H1 (cell line): ENCODE measurements around the gene ZNF691. TPM values are rescaled to one million over a fixed set of nuclear protein-coding genes. Genes with fewer than 3 reads are reported as not detected.
A peak's percentile ranks its signal among the peaks of the same experiment; 100 is the strongest.

Experiments
- CTCF ChIA-PET: fragments of 300-600 bp; sonication (Branson Sonifier 250); formaldehyde crosslinking; loops from one replicate; lab custom pipeline; 2021; ENCODE audit not compliant: partially characterized antibody; lab: Charles Lee
- POLR2A ChIA-PET: fragments of 300-600 bp; sonication (Branson Sonifier 250); formaldehyde crosslinking; loops from one replicate; lab custom pipeline; 2021; ENCODE audit warnings: inconsistent platforms; ENCODE audit not compliant: partially characterized antibody; lab: Charles Lee
- DNase-seq, 2 experiments: peaks; one replicate each; pipeline versions ENCODE4 v3.0.0 to v3.0.0-alpha.2; 2010 to 2022; ENCODE audit warnings: low spot score in 2 of 2, low read depth in 1 of 2, mixed read lengths in 1 of 2
- FAIRE-seq: peaks from 2 replicates; lab custom pipeline; 2011; peaks lifted over from hg19 to GRCh38; lab: Jason Lieb, UNC
- H2AFZ ChIP-seq: 2 replicates; pipeline ENCODE4 v1.8.1; 2012; ENCODE audit warnings: low read length, inconsistent platforms
- H2AK5ac ChIP-seq: 2 replicates; pipeline ENCODE4 v1.6.1; 2013; ENCODE audit warnings: low read depth, low read length
- H2BK120ac ChIP-seq: replicated peaks from 2 replicates; pipeline ENCODE3; 2013; ENCODE audit warnings: low read depth, low read length, inconsistent platforms
- H2BK12ac ChIP-seq: 2 replicates; pipeline ENCODE4 v1.6.1; 2013; ENCODE audit warnings: low read depth, low read length
- H2BK15ac ChIP-seq: 2 replicates; pipeline ENCODE4 v1.6.1; 2013; ENCODE audit warnings: low read length
- H2BK20ac ChIP-seq: 2 replicates; pipeline ENCODE4 v1.6.1; 2013; ENCODE audit warnings: low read length
- H2BK5ac ChIP-seq: 2 replicates; pipeline ENCODE4 v1.6.1; 2013; ENCODE audit warnings: low read depth, low read length
- H3K14ac ChIP-seq: 2 replicates; pipeline ENCODE4 v1.6.1; 2013; ENCODE audit warnings: inconsistent platforms; ENCODE audit not compliant: insufficient read length
- H3K18ac ChIP-seq: 2 replicates; pipeline ENCODE4 v1.6.1; 2013; ENCODE audit warnings: low read length; ENCODE audit errors: extremely low read depth
- H3K23ac ChIP-seq: 2 replicates; pipeline ENCODE4 v1.6.1; 2013; ENCODE audit warnings: inconsistent platforms; ENCODE audit not compliant: insufficient read length
- H3K23me2 ChIP-seq: 2 replicates; pipeline ENCODE4 v1.6.1; 2013; ENCODE audit warnings: low read depth, low read length
- H3K27ac ChIP-seq: 2 replicates; pipeline ENCODE4 v1.6.1; 2011; ENCODE audit warnings: low read depth, low read length, inconsistent platforms
- H3K27me3 ChIP-seq, 4 experiments: replicated peaks in 1 of 4; 1 replicate in 1 of 4; 2 replicates in 3 of 4; pipeline versions ENCODE4 v1.6.1 to v1.8.1; 2011 to 2013; ENCODE audit warnings: low read length in 3 of 4, mild to moderate bottlenecking in 3 of 4, inconsistent platforms in 2 of 4, mixed read lengths in 2 of 4, moderate library complexity in 1 of 4; ENCODE audit not compliant: control insufficient read depth in 3 of 4, insufficient read depth in 3 of 4; ENCODE audit errors: extremely low read depth in 1 of 4
- H3K36me3 ChIP-seq, 4 experiments: 2 replicates each; pipeline versions ENCODE4 v1.6.1 to v1.8.1; 2011 to 2013; ENCODE audit warnings: mild to moderate bottlenecking in 4 of 4, low read length in 3 of 4, moderate library complexity in 2 of 4, control low read depth in 1 of 4, inconsistent platforms in 1 of 4; ENCODE audit not compliant: insufficient read depth in 4 of 4, control insufficient read depth in 2 of 4
- H3K4ac ChIP-seq: replicated peaks from 2 replicates; pipeline ENCODE3; 2013; ENCODE audit warnings: low read length, low read depth, mixed read lengths, inconsistent platforms; ENCODE audit not compliant: insufficient read length
- H3K4me1 ChIP-seq, 4 experiments: replicated peaks in 1 of 4; 1 replicate in 1 of 4; 2 replicates in 3 of 4; pipeline versions ENCODE4 v1.6.1 to v1.8.1; 2011 to 2013; ENCODE audit warnings: low read length in 3 of 4, inconsistent platforms in 2 of 4, mixed read lengths in 1 of 4; ENCODE audit not compliant: insufficient read depth in 4 of 4, control insufficient read depth in 3 of 4
- H3K4me2 ChIP-seq, 2 experiments: 2 replicates each; pipeline versions ENCODE4 v1.6.1 to v1.8.1; 2011 to 2013; ENCODE audit warnings: low read depth in 2 of 2, low read length in 2 of 2, control low read depth in 1 of 2, inconsistent platforms in 1 of 2, mild to moderate bottlenecking in 1 of 2; ENCODE audit not compliant: insufficient read depth in 1 of 2
- H3K4me3 ChIP-seq, 4 experiments: fragments of 200-600, 300-600 bp in 1 of 4; sonication (generic), shearing (Covaris generic), sonication (Bioruptor Twin) in 1 of 4; 2 replicates each; pipeline versions ENCODE4 v1.5.1 to v1.8.1; 2011 to 2016; ENCODE audit warnings: low read length in 4 of 4, low read depth in 3 of 4, control low read depth in 2 of 4, inconsistent platforms in 2 of 4, mild to moderate bottlenecking in 2 of 4, mixed read lengths in 1 of 4, moderate library complexity in 1 of 4; ENCODE audit not compliant: insufficient read depth in 2 of 4; ENCODE audit errors: extremely low read depth in 1 of 4
- H3K56ac ChIP-seq: replicated peaks from 2 replicates; pipeline ENCODE3; 2013; ENCODE audit warnings: low read depth, mild to moderate bottlenecking, mixed read lengths, low read length, inconsistent platforms; ENCODE audit not compliant: insufficient read length
- H3K79me1 ChIP-seq: 2 replicates; pipeline ENCODE4 v1.6.1; 2013; ENCODE audit warnings: low read depth, low read length, control low read depth
- H3K79me2 ChIP-seq, 2 experiments: 2 replicates each; pipeline versions ENCODE4 v1.6.1 to v1.8.1; 2012 to 2013; ENCODE audit warnings: low read length in 2 of 2, mild to moderate bottlenecking in 2 of 2, inconsistent platforms in 1 of 2; ENCODE audit not compliant: insufficient read depth in 2 of 2, control insufficient read depth in 1 of 2
- H3K9ac ChIP-seq, 4 experiments: replicated peaks in 1 of 4; 1 replicate in 1 of 4; 2 replicates in 3 of 4; pipeline versions ENCODE4 v1.6.1 to v1.8.1; 2011 to 2013; ENCODE audit warnings: low read depth in 3 of 4, low read length in 3 of 4, control low read depth in 2 of 4, mild to moderate bottlenecking in 2 of 4, moderate library complexity in 2 of 4, inconsistent platforms in 1 of 4; ENCODE audit errors: extremely low read depth in 1 of 4
- H3K9me3 ChIP-seq, 2 experiments: 2 replicates each; pipeline versions ENCODE4 v1.6.1 to v1.8.1; 2012 to 2013; ENCODE audit warnings: mild to moderate bottlenecking in 2 of 2, moderate library complexity in 2 of 2, control low read depth in 1 of 2, inconsistent platforms in 1 of 2, low read depth in 1 of 2, low read length in 1 of 2, mixed read lengths in 1 of 2; ENCODE audit not compliant: insufficient read depth in 2 of 2
- H4K20me1 ChIP-seq, 2 experiments: replicated peaks in 1 of 2; 2 replicates each; pipeline versions ENCODE3 to v1.8.1; 2011 to 2013; ENCODE audit warnings: inconsistent platforms in 2 of 2, low read length in 2 of 2, mild to moderate bottlenecking in 1 of 2; ENCODE audit not compliant: insufficient read depth in 2 of 2, control insufficient read depth in 1 of 2
- H4K5ac ChIP-seq: 2 replicates; pipeline ENCODE4 v1.6.1; 2013; ENCODE audit warnings: low read length, low read depth, mixed read lengths, inconsistent platforms; ENCODE audit not compliant: insufficient read length
- H4K8ac ChIP-seq: 2 replicates; pipeline ENCODE4 v1.8.0; 2013; ENCODE audit warnings: mild to moderate bottlenecking, moderate library complexity, low read length, inconsistent platforms; ENCODE audit not compliant: insufficient read depth; ENCODE audit errors: extremely low read depth
- H4K91ac ChIP-seq: replicated peaks from 2 replicates; pipeline ENCODE3; 2013; ENCODE audit warnings: low read length, mixed read lengths, inconsistent platforms; ENCODE audit not compliant: insufficient read length
- EGR1 ChIP-seq: IDR thresholded peaks from 2 replicates; pipeline ENCODE4 v1.6.1; 2011; ENCODE audit warnings: low read depth, low read length, borderline replicate concordance
- JUND ChIP-seq: IDR thresholded peaks from 2 replicates; pipeline ENCODE4 v1.6.1; 2011; ENCODE audit warnings: mild to moderate bottlenecking, improper control_type of control experiment, low read length
- KDM5A ChIP-seq: fragments of 200-600 bp; IDR thresholded peaks from 2 replicates; pipeline ENCODE4 v1.7.1; 2012; ENCODE audit warnings: mild to moderate bottlenecking, low read length, inconsistent platforms, mixed read lengths
- MAX ChIP-seq: IDR thresholded peaks from 2 replicates; pipeline ENCODE4 v1.6.1; 2012; ENCODE audit warnings: inconsistent platforms
- POLR2AphosphoS5 ChIP-seq: IDR thresholded peaks from 2 replicates; pipeline ENCODE4 v1.6.1; 2011; ENCODE audit warnings: low read depth, low read length
- RAD21 ChIP-seq, 2 experiments: IDR thresholded peaks in 1 of 2; conservative IDR thresholded peaks in 1 of 2; 2 replicates each; pipeline ENCODE4 v1.6.1; 2011; ENCODE audit warnings: low read depth in 2 of 2, low read length in 2 of 2, improper control_type of control experiment in 1 of 2, inconsistent platforms in 1 of 2, mild to moderate bottlenecking in 1 of 2, moderate library complexity in 1 of 2
- RBBP5 ChIP-seq: IDR thresholded peaks from 2 replicates; pipeline ENCODE4 v1.7.1; 2012; ENCODE audit warnings: low read depth, mild to moderate bottlenecking, inconsistent platforms, low read length, moderate library complexity, borderline replicate concordance
- SP2 ChIP-seq: IDR thresholded peaks from 2 replicates; pipeline ENCODE4 v1.6.1; 2012; ENCODE audit warnings: mild to moderate bottlenecking, low read length, inconsistent platforms
- SRF ChIP-seq: IDR thresholded peaks from 2 replicates; pipeline ENCODE4 v1.6.1; 2011; ENCODE audit warnings: mild to moderate bottlenecking, low read depth, low read length, moderate library complexity
- TAF1 ChIP-seq: IDR thresholded peaks from 2 replicates; pipeline ENCODE4 v1.6.1; 2011; ENCODE audit warnings: mild to moderate bottlenecking, low read depth, low read length
- TEAD4 ChIP-seq: IDR thresholded peaks from 2 replicates; pipeline ENCODE4 v1.6.1; 2012; ENCODE audit warnings: low read depth, low read length, inconsistent platforms, mixed read lengths
- USF2 ChIP-seq: IDR thresholded peaks from 2 replicates; pipeline ENCODE4 v1.6.1; 2011; ENCODE audit warnings: low read length, improper control_type of control experiment
- WGBS, 2 experiments: shearing (Covaris generic) in 1 of 2; methylation state at CpG; one replicate each; pipeline versions ENCODE4 v1.1.6 to v1.1.7; 2013 to 2015; ENCODE audit warnings: low lambda C conversion rate in 2 of 2, mixed read lengths in 2 of 2, inconsistent platforms in 1 of 2, low coverage in 1 of 2, missing lambda C conversion rate in 1 of 2; ENCODE audit not compliant: insufficient replicate concordance in 2 of 2, insufficient coverage in 1 of 2, insufficient read length in 1 of 2; ENCODE audit errors: extremely low coverage in 1 of 2, missing lambda C conversion rate in 1 of 2; 5-methylcytosine and 5-hydroxymethylcytosine counted together
- polyA plus RNA-seq, 7 experiments: library from polyadenylated mRNA; depleted of rRNA in 3 of 7; stranded (reverse) in 5 of 7; unstranded in 2 of 7; fragments of >200 nt in 5 of 7; fragments of 200-250 nt in 2 of 7; gene quantifications; 1 replicate in 5 of 7; 2 replicates in 1 of 7; 4 replicates in 1 of 7; pipeline versions ENCODE4 v1.2.1 to v1.2.3, GENCODE V29; 2011 to 2013; ENCODE audit warnings: missing spikeins in 2 of 7, mixed read lengths in 2 of 7
- total RNA-seq: library from RNA; stranded (reverse); fragmentation: NEBNext Ultra II Directional; extraction: Animal tissue kit (Norgen Biotek cat#: 25700); gene quantifications from 2 replicates; pipeline ENCODE4 v1.2.1, GENCODE V29; 2021

ZNF691 gene
- total and polyA plus RNA-seq, 2 of the 8 experiments (the other 6 are each of a cell fraction or from before 2014, with no cell fraction given): 19.5 TPM

DNA sequence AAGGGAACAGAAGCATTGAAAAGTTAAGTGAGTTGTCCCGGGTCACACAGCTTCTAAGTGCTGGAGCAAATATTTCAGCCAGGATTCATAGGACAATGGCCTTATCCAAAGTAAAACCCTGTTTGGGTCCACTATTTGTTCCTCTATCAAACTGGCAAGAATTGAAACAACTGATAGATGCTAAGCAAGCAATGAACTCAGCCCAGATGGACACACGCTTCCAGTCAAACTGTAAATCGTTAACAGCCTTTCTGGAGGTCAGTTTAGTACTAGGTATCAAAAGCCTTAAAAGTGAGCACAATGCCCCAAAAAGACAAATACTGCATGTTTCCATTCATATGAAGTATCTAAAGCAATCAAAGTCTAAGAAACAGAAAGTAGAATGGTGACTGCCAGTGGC is 28.4 kb upstream of the ZNF691 start:
- H4K91ac ChIP-seq: no peak overlapping the region
- H4K5ac ChIP-seq: no peak overlapping the region

More for the DNA sequence above, 28.4 kb upstream of the ZNF691 start:
- Histone ChIP-seq H3K79me2 (no peaks in the 10 kb centered on the region), H3K9ac (no peak overlapping the region), H3K4me3 (peak overlapping the region in 1 of 4 experiments; percentile 81; a peak in 1 of 8 replicates), H3K36me3 (no peaks in the 10 kb centered on the region; a peak in 1 of 8 replicates), H2BK15ac (no peak overlapping the region), H3K14ac (no peak overlapping the region), H3K4me2 (no peak overlapping the region; a peak in 1 of 4 replicates), H3K27ac (no peak overlapping the region), H4K20me1 (peaks cover 0 to 2% of the 10 kb centered on the region in 2 experiments), H3K18ac (no peak overlapping the region), H3K4ac (no peak overlapping the region), H2AFZ (no peak overlapping the region), H2BK5ac (no peak overlapping the region), H3K23me2 (peaks cover 6% of the 10 kb centered on the region; the same call in 1 of the 2 replicates), H3K23ac (no peak overlapping the region), H2AK5ac (no peak overlapping the region), H2BK120ac (no peak overlapping the region), H2BK20ac (no peak overlapping the region), H3K27me3 (no peaks in the 10 kb centered on the region), H2BK12ac (no peak overlapping the region), H3K9me3 (no peaks in the 10 kb centered on the region), H3K4me1 (peaks cover 3 to 10% (median 5%) of the 10 kb centered on the region in 4 experiments; a peak in 6 of 7 replicates), H4K8ac (no peak overlapping the region), H3K56ac (no peak overlapping the region), H3K79me1 (no peaks in the 10 kb centered on the region; the same call in 1 of the 2 replicates)
- TF ChIP-seq MAX (no peak), TEAD4 (no peak), EGR1 (no peak), KDM5A (no peak), POLR2AphosphoS5 (no peak), RBBP5 (no peak), USF2 (no peak), JUND (no peak), RAD21 (IDR thresholded peaks at IDR 0.05 in 1 of 2, conservative IDR thresholded peaks at IDR 0.05 in 1 of 2; ENCODE audit: low read depth in 2 of 2, low read length in 2 of 2) (no peak), SRF (no peak), TAF1 (no peak), SP2 (no peak)
- ChIA-PET POLR2A (interaction anchor here (0.8 to 3.8 kb wide), 6 partner anchors 10 to 110 kb away, joined by 3 to 17 read pairs (median 6); partner anchors contain the start of gene ZNF691), CTCF (interaction anchor here (1.0 to 1.1 kb wide), 2 partner anchors 11 to 256 kb away, joined by 3 read pairs; no protein-coding TSS in a partner anchor)
- no peak for DNase-seq
- FAIRE-seq: no peak
- 94% methylated on average over 3 of the region's 3 CpGs; no CpG with 5 or more reads in 1 of the 2 experiments for WGBS, 2 experiments
